DOHH2 (cell line): ENCODE measurements around the gene BEX5.

Source experiments
- H3F3A ChIP-seq: fragments of 200-600 bp; sonication (generic), shearing (Covaris generic); 2 replicates; pipeline ENCODE4 v1.6.0; 2016; ENCODE audit warnings: antibody characterized with exemption, mild to moderate bottlenecking; ENCODE audit not compliant: control insufficient read depth, insufficient read depth
- H3K27ac ChIP-seq: fragments of 200-600 bp; sonication (generic); 2 replicates; pipeline ENCODE4 v1.5.1; 2014; ENCODE audit warnings: low read depth, mild to moderate bottlenecking, low read length, moderate library complexity
- H3K27me3 ChIP-seq: fragments of 200-600 bp; sonication (generic); 2 replicates; pipeline ENCODE4 v1.6.1; 2014; ENCODE audit warnings: mild to moderate bottlenecking, low read length, mixed read lengths; ENCODE audit not compliant: control insufficient read depth
- H3K36me3 ChIP-seq: fragments of 200-600 bp; sonication (generic); 2 replicates; pipeline ENCODE4 v1.6.1; 2014; ENCODE audit warnings: mild to moderate bottlenecking, low read length, moderate library complexity, mixed read lengths; ENCODE audit not compliant: control insufficient read depth
- H3K4me1 ChIP-seq: fragments of 200-600 bp; sonication (generic); 2 replicates; pipeline ENCODE4 v1.6.1; 2014; ENCODE audit warnings: mild to moderate bottlenecking, low read length, mixed read lengths; ENCODE audit not compliant: control insufficient read depth
- H3K4me2 ChIP-seq: fragments of 200-600 bp; sonication (generic); 2 replicates; pipeline ENCODE4 v1.6.0; 2014; ENCODE audit warnings: mild to moderate bottlenecking, low read length, moderate library complexity
- H3K4me3 ChIP-seq: fragments of 200-600 bp; sonication (generic); 2 replicates; pipeline ENCODE4 v1.5.1; 2014; ENCODE audit warnings: mild to moderate bottlenecking, low read length, mixed read lengths
- H3K79me2 ChIP-seq: fragments of 200-600 bp; sonication (generic); 2 replicates; pipeline ENCODE4 v1.6.1; 2014; ENCODE audit warnings: mild to moderate bottlenecking, low read length, mixed read lengths; ENCODE audit not compliant: control insufficient read depth
- H3K9me2 ChIP-seq: fragments of 200-600 bp; sonication (generic); replicated peaks from 2 replicates; pipeline ENCODE4 v1.6.1; 2014; ENCODE audit warnings: mild to moderate bottlenecking, low read length, mixed read lengths; ENCODE audit not compliant: control insufficient read depth
- H3K9me3 ChIP-seq: fragments of 200-600 bp; sonication (generic); 2 replicates; pipeline ENCODE4 v1.6.1; 2014; ENCODE audit warnings: antibody characterized with exemption, low read length, mixed read lengths; ENCODE audit not compliant: control insufficient read depth, insufficient read depth
- H4K20me1 ChIP-seq: fragments of 200-600 bp; sonication (generic); 2 replicates; pipeline ENCODE4 v1.6.0; 2014; ENCODE audit warnings: low read depth, mild to moderate bottlenecking, antibody characterized with exemption, low read length, moderate library complexity; ENCODE audit not compliant: control insufficient read depth, insufficient read depth
- EZH2phosphoT487 ChIP-seq: fragments of 200-600 bp; sonication (generic); IDR thresholded peaks from 2 replicates; pipeline ENCODE4 v1.6.1; 2017; ENCODE audit warnings: borderline replicate concordance, mild to moderate bottlenecking, antibody characterized with exemption, low read length, moderate library complexity, mixed read lengths
- TF ChIP-seq, protein P1 (sequence below): fragments of 200-600 bp; sonication (generic); IDR thresholded peaks from one replicate; pipeline ENCODE4 v1.5.1; 2014; ENCODE audit warnings: antibody characterized with exemption, mild to moderate bottlenecking, low read depth, low read length; ENCODE audit not compliant: poor library complexity, severe bottlenecking

Gene BEX5

GRCh38 chrX:102155806-102156179 is at the start of gene BEX5:
Gene BEX5 (minus strand): TSS chrX:102155977. CDS start chrX:102154265, 1,712 bp downstream.
- no peak within 1 kb of the TSS for H3K4me2 ChIP-seq
- no peaks in the 10 kb centered on the region for H3K36me3 ChIP-seq
- no peaks in the 10 kb centered on the region for H3K79me2 ChIP-seq
- H3K9me2 ChIP-seq: no peaks in the 10 kb centered on the region
- no peaks in the 10 kb centered on the region for H3K27me3 ChIP-seq
- no peaks in the 10 kb centered on the region for H3F3A ChIP-seq
- no peaks in the 10 kb centered on the region for H4K20me1 ChIP-seq
- no peak within 1 kb of the TSS for H3K4me3 ChIP-seq
- no peaks in the 10 kb centered on the region for H3K9me3 ChIP-seq
- no peak within 1 kb of the TSS for H3K27ac ChIP-seq
- TF ChIP-seq, protein P1, sequence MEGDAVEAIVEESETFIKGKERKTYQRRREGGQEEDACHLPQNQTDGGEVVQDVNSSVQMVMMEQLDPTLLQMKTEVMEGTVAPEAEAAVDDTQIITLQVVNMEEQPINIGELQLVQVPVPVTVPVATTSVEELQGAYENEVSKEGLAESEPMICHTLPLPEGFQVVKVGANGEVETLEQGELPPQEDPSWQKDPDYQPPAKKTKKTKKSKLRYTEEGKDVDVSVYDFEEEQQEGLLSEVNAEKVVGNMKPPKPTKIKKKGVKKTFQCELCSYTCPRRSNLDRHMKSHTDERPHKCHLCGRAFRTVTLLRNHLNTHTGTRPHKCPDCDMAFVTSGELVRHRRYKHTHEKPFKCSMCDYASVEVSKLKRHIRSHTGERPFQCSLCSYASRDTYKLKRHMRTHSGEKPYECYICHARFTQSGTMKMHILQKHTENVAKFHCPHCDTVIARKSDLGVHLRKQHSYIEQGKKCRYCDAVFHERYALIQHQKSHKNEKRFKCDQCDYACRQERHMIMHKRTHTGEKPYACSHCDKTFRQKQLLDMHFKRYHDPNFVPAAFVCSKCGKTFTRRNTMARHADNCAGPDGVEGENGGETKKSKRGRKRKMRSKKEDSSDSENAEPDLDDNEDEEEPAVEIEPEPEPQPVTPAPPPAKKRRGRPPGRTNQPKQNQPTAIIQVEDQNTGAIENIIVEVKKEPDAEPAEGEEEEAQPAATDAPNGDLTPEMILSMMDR: no peak
- no peak for TF ChIP-seq EZH2phosphoT487
- no peaks in the 10 kb centered on the region for H3K4me1 ChIP-seq

- H3K9me2 ChIP-seq: no peaks in the 10 kb centered on the region
- no peaks in the 10 kb centered on the region for H3K27me3 ChIP-seq
- H3K4me2 ChIP-seq: no peak overlapping the region
- H3K4me3 ChIP-seq: no peak overlapping the region
- H4K20me1 ChIP-seq: no peaks in the 10 kb centered on the region
- H3K27ac ChIP-seq: no peak overlapping the region
- TF ChIP-seq EZH2phosphoT487: no peak
- TF ChIP-seq, protein P1: no peak
- no peaks in the 10 kb centered on the region for H3K4me1 ChIP-seq
- no peaks in the 10 kb centered on the region for H3F3A ChIP-seq
- no peaks in the 10 kb centered on the region for H3K79me2 ChIP-seq
- H3K36me3 ChIP-seq: no peaks in the 10 kb centered on the region
- no peaks in the 10 kb centered on the region for H3K9me3 ChIP-seq
Observed at GRCh38 chrX:102185967-102186720, 30.4 kb upstream of the BEX5 start.

- TF ChIP-seq, protein P1: no peak
- TF ChIP-seq EZH2phosphoT487: no peak
- Histone ChIP-seq H3K27ac (no peak overlapping the region), H3K4me3 (no peak overlapping the region)
Observed at GRCh38 chrX:102154900-102155805, 624 bp downstream of the BEX5 start.

More at GRCh38 chrX:102154900-102155805, 624 bp downstream of the BEX5 start:
- no peaks in the 10 kb centered on the region for H3K4me1 ChIP-seq
- H3K4me2 ChIP-seq: no peak overlapping the region
- no peaks in the 10 kb centered on the region for H3K9me2 ChIP-seq
- no peaks in the 10 kb centered on the region for H3F3A ChIP-seq
- no peaks in the 10 kb centered on the region for H3K27me3 ChIP-seq
- no peaks in the 10 kb centered on the region for H3K36me3 ChIP-seq
- no peaks in the 10 kb centered on the region for H3K79me2 ChIP-seq
- H4K20me1 ChIP-seq: no peaks in the 10 kb centered on the region
- no peaks in the 10 kb centered on the region for H3K9me3 ChIP-seq
